ENCODE measurements around the gene MYDGF.

- TF ChIP-seq CTCF (conservative IDR thresholded peaks at IDR 0.05) (no peak; the same call in 1 of the 2 replicates), ZFX (IDR thresholded peaks at IDR 0.05) (no peak)
These were observed 50.4 kb downstream of the MYDGF start for GRCh38 chr19:4619668-4620294.

Measured in C4-2B (cell line).